A673 (cell line): ENCODE measurements around the gene PRRT1. TPM values are rescaled to one million over a fixed set of nuclear protein-coding genes. Genes with fewer than 3 reads are reported as not detected.
"Not testable (repeated sequence)": the region's sequence is repeated elsewhere in the genome, so short reads cannot be mapped to it uniquely, and the experiment has no call there.

Source experiments
- BruUV-seq: library from RNA; stranded (reverse); fragments of 400-500 nt; replicated peaks from 2 replicates; lab custom pipeline; 2021; lab: Mats Ljungman, UMichigan
- CTCF ChIA-PET: fragments of 300-600 bp; sonication (Branson Sonifier 250); formaldehyde crosslinking; loops from one replicate; lab custom pipeline; 2022; ENCODE audit warnings: antibody characterized with exemption; lab: Charles Lee
- POLR2A ChIA-PET: fragments of 300-600 bp; sonication (Branson Sonifier 250); formaldehyde crosslinking; loops from one replicate; lab custom pipeline; 2022; ENCODE audit warnings: antibody characterized with exemption; ENCODE audit not compliant: low non-redundant PET; lab: Charles Lee
- DNase-seq: peaks from one replicate; pipeline ENCODE4 v3.0.0-alpha.2; 2015; ENCODE audit warnings: low spot score
- H3K27ac ChIP-seq: fragments of 200-600 bp; sonication (generic); 2 replicates; pipeline ENCODE4 v1.5.1; 2016; ENCODE audit warnings: mixed run types, low read depth, mild to moderate bottlenecking, mixed read lengths, antibody characterized with exemption, low read length; ENCODE audit not compliant: poor library complexity, severe bottlenecking
- H3K27me3 ChIP-seq: fragments of 200-600 bp; sonication (generic); replicated peaks from 2 replicates; pipeline ENCODE4 v1.6.1; 2017; ENCODE audit warnings: mixed run types, low read depth, mild to moderate bottlenecking, mixed read lengths, antibody characterized with exemption, low read length; ENCODE audit not compliant: insufficient read depth, poor library complexity
- H3K36me3 ChIP-seq: fragments of 200-600 bp; sonication (generic); 2 replicates; pipeline ENCODE4 v1.6.1; 2016; ENCODE audit warnings: mixed run types, mild to moderate bottlenecking, mixed read lengths, antibody characterized with exemption, low read length; ENCODE audit not compliant: insufficient read depth, poor library complexity, severe bottlenecking
- H3K4me1 ChIP-seq: fragments of 200-600 bp; sonication (generic); 2 replicates; pipeline ENCODE4 v1.6.1; 2017; ENCODE audit warnings: mixed run types, mild to moderate bottlenecking, mixed read lengths, antibody characterized with exemption, low read length; ENCODE audit not compliant: insufficient read depth, poor library complexity, severe bottlenecking
- H3K4me3 ChIP-seq: fragments of 200-600 bp; sonication (generic); 2 replicates; pipeline ENCODE4 v1.5.1; 2016; ENCODE audit warnings: low read depth, mixed run types, mild to moderate bottlenecking, mixed read lengths, low read length; ENCODE audit not compliant: poor library complexity, severe bottlenecking
- H3K9me3 ChIP-seq: fragments of 200-600 bp; sonication (generic); 2 replicates; pipeline ENCODE4 v1.6.1; 2016; ENCODE audit warnings: mixed run types, low read depth, mild to moderate bottlenecking, mixed read lengths, antibody characterized with exemption, low read length; ENCODE audit not compliant: poor library complexity, severe bottlenecking
- CTCF ChIP-seq: fragments of 300-800, 200-600 bp; sonication (generic); conservative IDR thresholded peaks from 2 replicates; pipeline ENCODE4 v1.5.1; 2017; ENCODE audit warnings: low read depth, mild to moderate bottlenecking, antibody characterized with exemption, low read length, moderate library complexity, mixed read lengths
- EZH2 ChIP-seq: fragments of 200-600 bp; sonication (generic); IDR thresholded peaks from 2 replicates; pipeline ENCODE4 v1.6.1; 2017; ENCODE audit warnings: borderline replicate concordance, low read depth, mild to moderate bottlenecking, mixed read lengths, antibody characterized with exemption, low read length; ENCODE audit not compliant: poor library complexity, severe bottlenecking
- intact Hi-C: fragments of 100-400 bp; cut with micrococcal nuclease; formaldehyde crosslinking; loops from one replicate; pipeline ENCODE4 v1.10.0; 2022; ENCODE audit not compliant: unreplicated experiment
- microRNA-seq: library from miRNA; unstranded; fragments of <30 nt; microRNA quantifications from one replicate; pipeline ENCODE4 v1.2.0, GENCODE V29; 2021
- total RNA-seq: library from RNA; stranded (reverse); gene quantifications from 2 replicates; pipeline ENCODE4 v1.2.3, GENCODE V29; 2021

Gene PRRT1
- total RNA-seq, 1 experiment from 2014 or later, result 4.5 TPM

- Histone ChIP-seq H3K4me3 (no peak overlapping the region), H3K4me1 (peaks cover under 1% of the 10 kb centered on the region), H3K9me3 (no peaks in the 10 kb centered on the region), H3K27ac (no peak overlapping the region), H3K36me3 (no peaks in the 10 kb centered on the region), H3K27me3 (peaks cover 7% of the 10 kb centered on the region)
- BruUV-seq, result no TSS peak
- no peak for DNase-seq
- ChIA-PET CTCF (no interaction called here), POLR2A (no interaction called here)
- TF ChIP-seq CTCF, result no peak
- no peak for TF ChIP-seq EZH2
- intact Hi-C loops, result no loop called here
Observed at GRCh38 chr6:32102255-32102654, 49.5 kb downstream of the PRRT1 start.

- BruUV-seq, DNase-seq, H3K9me3 ChIP-seq, intact Hi-C loops, H3K27ac ChIP-seq, H3K4me1 ChIP-seq, H3K4me3 ChIP-seq, H3K36me3 ChIP-seq, POLR2A ChIA-PET, CTCF ChIA-PET: not testable (repeated sequence)
- H3K27me3 ChIP-seq, result peaks cover 27% of the 10 kb centered on the region
Observed at GRCh38 chr6:32100251-32100650, 51.5 kb downstream of the PRRT1 start.

Small RNAs within 50 kb of the gene (microRNA-seq; reads per million reads assigned to microRNA genes)
- gene MIR6721 (10.0 reads per million, percentile 30 among the genes with 10 or more reads in this experiment), gene MIR6833 (not detected)

Other genes starting within 250 kb of the PRRT1 start
- 21.3 and 25.5 TPM in 2 replicates for gene ZBTB12, start 249.9 kb downstream of the PRRT1 start, total RNA-seq
- gene C2, start 224.2 kb downstream of the PRRT1 start, total RNA-seq, result 0.56 and 1.2 TPM in 2 replicates
- 0.32 TPM in 1 of 2 replicates, not detected in the other for gene CFB, start 205.8 kb downstream of the PRRT1 start, total RNA-seq
- 94.3 and 96.8 TPM in 2 replicates for gene NELFE, start 193.0 kb downstream of the PRRT1 start, total RNA-seq
- gene SKIC2, start 192.8 kb downstream of the PRRT1 start, total RNA-seq, result 64.2 and 71.3 TPM in 2 replicates
- 35.6 and 37.2 TPM in 2 replicates for gene DXO, start 179.8 kb downstream of the PRRT1 start, total RNA-seq
- 4.6 TPM in 2 replicates for gene C4A, start 169.9 kb downstream of the PRRT1 start, total RNA-seq
- 2.2 and 2.3 TPM in 2 replicates for gene C4B, start 137.1 kb downstream of the PRRT1 start, total RNA-seq
- 0.15 TPM in 1 of 2 replicates, not detected in the other for gene CYP21A2, start 113.5 kb downstream of the PRRT1 start, total RNA-seq
- 11.5 and 13.6 TPM in 2 replicates for gene TNXB, start 42.6 kb downstream of the PRRT1 start, total RNA-seq
- 70.2 and 74.7 TPM in 2 replicates for gene ATF6B, start 23.7 kb downstream of the PRRT1 start, total RNA-seq
- 13.5 and 14.1 TPM in 2 replicates for gene FKBPL, start 21.7 kb downstream of the PRRT1 start, total RNA-seq
- 58.6 and 70.9 TPM in 2 replicates for gene PPT2, start 2.2 kb upstream of the PRRT1 start, total RNA-seq
- 31.3 and 32.4 TPM in 2 replicates for gene EGFL8, start 12.7 kb upstream of the PRRT1 start, total RNA-seq
- gene AGPAT1, start 24.1 kb upstream of the PRRT1 start, total RNA-seq, result 102 and 108 TPM in 2 replicates
- gene RNF5, start 26.5 kb upstream of the PRRT1 start, total RNA-seq, result 62.9 and 67.0 TPM in 2 replicates
- gene AGER, start 32.3 kb upstream of the PRRT1 start, total RNA-seq, result 13.3 and 18.8 TPM in 2 replicates
- 84.0 and 97.2 TPM in 2 replicates for gene PBX2, start 38.3 kb upstream of the PRRT1 start, total RNA-seq
- 4.8 and 6.0 TPM in 2 replicates for gene GPSM3, start 40.7 kb upstream of the PRRT1 start, total RNA-seq
- gene NOTCH4, start 72.1 kb upstream of the PRRT1 start, total RNA-seq, result 2.4 and 2.8 TPM in 2 replicates
- not detected in 2 replicates for gene TSBP1, start 220.0 kb upstream of the PRRT1 start, total RNA-seq